ENCODE data around the gene SRPK2.

The SRPK2 gene

GRCh38 chr7:105403128-105403527, 14.4 kb upstream of the SRPK2 start:
- Histone ChIP-seq H3K4me3 (ENCODE audit: low read depth, low read length) (no peak overlapping the region), H3K27ac (ENCODE audit: extremely low read depth, low read depth, low read length) (no peak overlapping the region), H3K9me3 (ENCODE audit: control insufficient read depth, insufficient read depth, low read depth, low read length) (no peaks in the 10 kb centered on the region), H3K36me3 (ENCODE audit: control insufficient read depth in 2 of 2, insufficient read depth in 1 of 2, low read length in 2 of 2) (no peaks in the 10 kb centered on the region), H3K4me1 (ENCODE audit: control insufficient read depth, insufficient read depth, low read length) (no peaks in the 10 kb centered on the region)
- TF ChIP-seq HOXA7 (CRISPR knock-in tag; IDR thresholded peaks at IDR 0.05; ENCODE audit: borderline replicate concordance) (no peak), ZXDB (tag by site-specific recombination; IDR thresholded peaks at IDR 0.05) (no peak), ZNF302 (tag by site-specific recombination; IDR thresholded peaks at IDR 0.05; ENCODE audit: low read depth) (no peak), ZNF645 (tag by site-specific recombination; IDR thresholded peaks at IDR 0.05) (no peak), ZNF121 (tag by site-specific recombination; IDR thresholded peaks at IDR 0.05) (0 out of 2 replicates have a peak, but pooled peaks have one; percentile 25), REST (tag by site-specific recombination; IDR thresholded peaks at IDR 0.05) (no peak)
- POLR2A ChIA-PET = no interaction called here
- CTCF ChIA-PET = interaction anchor here (0.6 to 2.9 kb wide), 3 partner anchors 12 to 27 kb away, joined by 4 to 14 read pairs (median 7); no protein-coding TSS in a partner anchor

- no peak for TF ChIP-seq ZNF621 (tag by site-specific recombination; IDR thresholded peaks at IDR 0.05)
- no peak for TF ChIP-seq INSM2 (tag by site-specific recombination; IDR thresholded peaks at IDR 0.05)
- no peak for TF ChIP-seq ZBTB44 (tag by site-specific recombination; IDR thresholded peaks at IDR 0.05)
- no peak for TF ChIP-seq REST (tag by site-specific recombination; IDR thresholded peaks at IDR 0.05)
- TF ChIP-seq ZNF354C (tag by site-specific recombination; IDR thresholded peaks at IDR 0.05; ENCODE audit: borderline replicate concordance, low read depth) = no peak
- peak; percentile 59 for TF ChIP-seq PRDM10 (tag by site-specific recombination; IDR thresholded peaks at IDR 0.05)
- no peak for TF ChIP-seq ZNF394 (tag by site-specific recombination; IDR thresholded peaks at IDR 0.05; ENCODE audit: borderline replicate concordance)
- CTCF ChIA-PET = interaction anchor here (0.6 to 2.9 kb wide), 10 partner anchors 13 to 774 kb away, joined by 3 to 14 read pairs (median 4); no protein-coding TSS in a partner anchor
- Histone ChIP-seq H3K4me1 (ENCODE audit: control insufficient read depth, insufficient read depth, low read length) (no peaks in the 10 kb centered on the region), H3K4me3 (ENCODE audit: low read depth, low read length) (no peak overlapping the region), H3K27ac (ENCODE audit: extremely low read depth, low read depth, low read length) (no peak overlapping the region), H3K36me3 (ENCODE audit: control insufficient read depth in 2 of 2, insufficient read depth in 1 of 2, low read length in 2 of 2) (no peaks in the 10 kb centered on the region), H3K9me3 (ENCODE audit: control insufficient read depth, insufficient read depth, low read depth, low read length) (no peaks in the 10 kb centered on the region)
- POLR2A ChIA-PET = no interaction called here
These were observed 13.7 kb upstream of the SRPK2 start for GRCh38 chr7:105402221-105403095.

All from HEK293 (cell line).